ENCODE data around the gene SMYD3. TPM values are rescaled to one million over a fixed set of nuclear protein-coding genes. Genes with fewer than 3 reads are reported as not detected.

The SMYD3 gene
- total RNA-seq, 1 donor from 2014 or later, result 34.9 TPM

GRCh38 chr1:246533371-246533905 is 26.4 kb upstream of the SMYD3 start:
- Mint-ChIP-seq H3K9me3 (peaks cover 13% of the 10 kb centered on the region), H3K4me3 (no peak overlapping the region), H3K27ac (no peak overlapping the region), H3K36me3 (no peaks in the 10 kb centered on the region), H3K27me3 (ENCODE audit: low read depth) (peaks cover 13% of the 10 kb centered on the region), H3K4me1 (no peaks in the 10 kb centered on the region)
- TF ChIP-seq CTCF (IDR thresholded peaks at IDR 0.05; ENCODE audit: unreplicated experiment), result no peak
- no peak for DNase-seq (ENCODE audit: low spot score in 2 of 2, unreplicated experiment in 2 of 2)

- no peak for DNase-seq (ENCODE audit: low spot score in 2 of 2, unreplicated experiment in 2 of 2)
- Mint-ChIP-seq H3K9me3 (peaks cover 13% of the 10 kb centered on the region), H3K4me1 (no peaks in the 10 kb centered on the region), H3K4me3 (no peak overlapping the region), H3K36me3 (no peaks in the 10 kb centered on the region), H3K27ac (no peak overlapping the region), H3K27me3 (ENCODE audit: low read depth) (peaks cover 15% of the 10 kb centered on the region)
- TF ChIP-seq CTCF (IDR thresholded peaks at IDR 0.05; ENCODE audit: unreplicated experiment), result no peak
Observed at GRCh38 chr1:246532519-246532918, 25.4 kb upstream of the SMYD3 start.

- no peak overlapping the region for H3K4me3 Mint-ChIP-seq
- DNase-seq (ENCODE audit: low spot score in 2 of 2, unreplicated experiment in 2 of 2), result no peak
- H3K4me1 Mint-ChIP-seq, result no peaks in the 10 kb centered on the region
- peaks cover 15% of the 10 kb centered on the region for H3K27me3 Mint-ChIP-seq (ENCODE audit: low read depth)
- no peak for TF ChIP-seq CTCF (IDR thresholded peaks at IDR 0.05; ENCODE audit: unreplicated experiment)
- peaks cover 13% of the 10 kb centered on the region for H3K9me3 Mint-ChIP-seq
- no peak overlapping the region for H3K27ac Mint-ChIP-seq
- no peaks in the 10 kb centered on the region for H3K36me3 Mint-ChIP-seq
Observed at GRCh38 chr1:246530482-246530881, 23.4 kb upstream of the SMYD3 start.

GRCh38 chr1:246528933-246529731 is 22.1 kb upstream of the SMYD3 start:
- no peak for DNase-seq (ENCODE audit: low spot score in 2 of 2, unreplicated experiment in 2 of 2)
- peaks cover 11% of the 10 kb centered on the region for H3K27me3 Mint-ChIP-seq (ENCODE audit: low read depth)
- TF ChIP-seq CTCF (IDR thresholded peaks at IDR 0.05; ENCODE audit: unreplicated experiment), result no peak
- peaks cover 13% of the 10 kb centered on the region for H3K9me3 Mint-ChIP-seq
- H3K36me3 Mint-ChIP-seq, result no peaks in the 10 kb centered on the region
- no peak overlapping the region for H3K27ac Mint-ChIP-seq
- no peak overlapping the region for H3K4me3 Mint-ChIP-seq
- H3K4me1 Mint-ChIP-seq, result no peaks in the 10 kb centered on the region

GRCh38 chr1:246527402-246528088 is 20.5 kb upstream of the SMYD3 start:
- peaks cover 13% of the 10 kb centered on the region for H3K9me3 Mint-ChIP-seq
- no peaks in the 10 kb centered on the region for H3K4me1 Mint-ChIP-seq
- no peak overlapping the region for H3K4me3 Mint-ChIP-seq
- TF ChIP-seq CTCF (IDR thresholded peaks at IDR 0.05; ENCODE audit: unreplicated experiment), result no peak
- no peak overlapping the region for H3K27ac Mint-ChIP-seq
- peaks cover 9% of the 10 kb centered on the region for H3K27me3 Mint-ChIP-seq (ENCODE audit: low read depth)
- DNase-seq (ENCODE audit: low spot score in 2 of 2, unreplicated experiment in 2 of 2), result no peak
- H3K36me3 Mint-ChIP-seq, result no peaks in the 10 kb centered on the region

Measured in mesothelial cell of epicardium (in vitro differentiated cells).